ENCODE data around the gene MCC.

The MCC gene

DNA sequence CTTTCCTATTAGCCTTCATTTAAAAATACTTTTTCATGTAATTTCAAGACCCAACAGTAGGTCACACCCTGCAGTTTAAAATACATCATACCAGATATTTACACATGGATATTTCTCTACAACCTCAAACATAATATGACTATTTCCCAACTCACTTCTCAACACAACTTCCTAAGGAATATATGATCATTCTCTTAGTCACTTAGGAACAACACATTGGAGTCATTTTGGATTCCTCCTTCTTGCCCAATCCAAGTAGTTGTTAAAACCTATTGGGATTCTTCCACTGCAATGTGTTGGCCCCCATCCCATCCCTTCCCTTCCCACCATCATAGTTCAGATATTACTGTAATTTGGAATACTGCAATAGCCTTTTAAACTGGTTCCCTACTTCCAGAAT lies 366.2 kb downstream of the MCC start:
- ChIA-PET POLR2A (no interaction called here), CTCF (no interaction called here)

GRCh38 chr5:113119246-113119924 lies 368.9 kb downstream of the MCC start:
- DNase-seq (ENCODE audit: extremely low spot score), result no peak
- TF ChIP-seq TARDBP (IDR thresholded peaks at IDR 0.05) (no peak), ARNT (IDR thresholded peaks at IDR 0.05) (no peak), ZNF384 (IDR thresholded peaks at IDR 0.05) (no peak), NFRKB (IDR thresholded peaks at IDR 0.05) (no peak), LEF1 (IDR thresholded peaks at IDR 0.05; ENCODE audit: borderline replicate concordance) (no peak), ELF4 (IDR thresholded peaks at IDR 0.05) (no peak), SUZ12 (IDR thresholded peaks at IDR 0.05) (no peak), SP1 (IDR thresholded peaks at IDR 0.05) (no peak), L3MBTL2 (conservative IDR thresholded peaks at IDR 0.05) (no peak), FOXM1 (IDR thresholded peaks at IDR 0.05; ENCODE audit: borderline replicate concordance) (no peak), FOXK2 (IDR thresholded peaks at IDR 0.05) (no peak), BHLHE40 (IDR thresholded peaks at IDR 0.05; ENCODE audit: borderline replicate concordance) (no peak), FOXA1 (IDR thresholded peaks at IDR 0.05) (no peak), PKNOX1 (IDR thresholded peaks at IDR 0.05) (no peak)
- POLR2A ChIA-PET, result no interaction called here
- CTCF ChIA-PET, result no interaction called here

More for the DNA sequence above, 366.2 kb downstream of the MCC start:
- TF ChIP-seq BHLHE40 (IDR thresholded peaks at IDR 0.05; ENCODE audit: borderline replicate concordance) (no peak), ARNT (IDR thresholded peaks at IDR 0.05) (no peak), SUZ12 (IDR thresholded peaks at IDR 0.05) (no peak), ZNF384 (IDR thresholded peaks at IDR 0.05) (no peak), LEF1 (IDR thresholded peaks at IDR 0.05; ENCODE audit: borderline replicate concordance) (no peak), ELF4 (IDR thresholded peaks at IDR 0.05) (no peak), HDGF (IDR thresholded peaks at IDR 0.05; ENCODE audit: borderline replicate concordance) (no peak), SP1 (IDR thresholded peaks at IDR 0.05) (no peak), PKNOX1 (IDR thresholded peaks at IDR 0.05) (no peak), L3MBTL2 (conservative IDR thresholded peaks at IDR 0.05) (no peak), FOXK2 (IDR thresholded peaks at IDR 0.05) (no peak), FOXM1 (IDR thresholded peaks at IDR 0.05; ENCODE audit: borderline replicate concordance) (no peak), TARDBP (IDR thresholded peaks at IDR 0.05) (no peak), NFRKB (IDR thresholded peaks at IDR 0.05) (no peak), CTBP1 (IDR thresholded peaks at IDR 0.05; ENCODE audit: borderline replicate concordance) (no peak), FOXA1 (IDR thresholded peaks at IDR 0.05) (no peak)
- no peak for DNase-seq (ENCODE audit: extremely low spot score)

GRCh38 chr5:113118765-113119164 lies 369.5 kb downstream of the MCC start:
- TF ChIP-seq SUZ12 (IDR thresholded peaks at IDR 0.05), result no peak
- no peak for TF ChIP-seq LEF1 (IDR thresholded peaks at IDR 0.05; ENCODE audit: borderline replicate concordance)
- TF ChIP-seq SP1 (IDR thresholded peaks at IDR 0.05), result no peak
- no peak for TF ChIP-seq NFRKB (IDR thresholded peaks at IDR 0.05)
- TF ChIP-seq FOXM1 (IDR thresholded peaks at IDR 0.05; ENCODE audit: borderline replicate concordance), result no peak
- no peak for TF ChIP-seq ZNF384 (IDR thresholded peaks at IDR 0.05)
- TF ChIP-seq FOXK2 (IDR thresholded peaks at IDR 0.05), result no peak
- ChIA-PET CTCF (no interaction called here), POLR2A (no interaction called here)
- no peak for DNase-seq (ENCODE audit: extremely low spot score)

GRCh38 chr5:113118298-113118697 lies 370.0 kb downstream of the MCC start:
- ChIA-PET CTCF (no interaction called here), POLR2A (no interaction called here)
- DNase-seq (ENCODE audit: extremely low spot score), result no peak
- TF ChIP-seq ARNT (IDR thresholded peaks at IDR 0.05), result no peak
- no peak for TF ChIP-seq PKNOX1 (IDR thresholded peaks at IDR 0.05)
- no peak for TF ChIP-seq NFRKB (IDR thresholded peaks at IDR 0.05)
- no peak for TF ChIP-seq CTBP1 (IDR thresholded peaks at IDR 0.05; ENCODE audit: borderline replicate concordance)
- no peak for TF ChIP-seq HDGF (IDR thresholded peaks at IDR 0.05; ENCODE audit: borderline replicate concordance)
- no peak for TF ChIP-seq ELF4 (IDR thresholded peaks at IDR 0.05)
- no peak for TF ChIP-seq FOXK2 (IDR thresholded peaks at IDR 0.05)
- no peak for TF ChIP-seq TARDBP (IDR thresholded peaks at IDR 0.05)
- no peak for TF ChIP-seq ZNF384 (IDR thresholded peaks at IDR 0.05)
- TF ChIP-seq FOXM1 (IDR thresholded peaks at IDR 0.05; ENCODE audit: borderline replicate concordance), result no peak
- TF ChIP-seq LEF1 (IDR thresholded peaks at IDR 0.05; ENCODE audit: borderline replicate concordance), result no peak
- TF ChIP-seq BHLHE40 (IDR thresholded peaks at IDR 0.05; ENCODE audit: borderline replicate concordance), result no peak
- no peak for TF ChIP-seq SUZ12 (IDR thresholded peaks at IDR 0.05)

- DNase-seq (ENCODE audit: extremely low spot score), result no peak
- POLR2A ChIA-PET, result no interaction called here
- TF ChIP-seq SP1 (IDR thresholded peaks at IDR 0.05) (no peak), BHLHE40 (IDR thresholded peaks at IDR 0.05; ENCODE audit: borderline replicate concordance) (no peak), FOXA1 (IDR thresholded peaks at IDR 0.05) (no peak), SUZ12 (IDR thresholded peaks at IDR 0.05) (no peak), ARNT (IDR thresholded peaks at IDR 0.05) (no peak), PKNOX1 (IDR thresholded peaks at IDR 0.05) (no peak), LEF1 (IDR thresholded peaks at IDR 0.05; ENCODE audit: borderline replicate concordance) (no peak), TARDBP (IDR thresholded peaks at IDR 0.05) (no peak), FOXM1 (IDR thresholded peaks at IDR 0.05; ENCODE audit: borderline replicate concordance) (no peak), ELF4 (IDR thresholded peaks at IDR 0.05) (no peak), NFRKB (IDR thresholded peaks at IDR 0.05) (no peak), CTBP1 (IDR thresholded peaks at IDR 0.05; ENCODE audit: borderline replicate concordance) (no peak), FOXK2 (IDR thresholded peaks at IDR 0.05) (no peak), L3MBTL2 (conservative IDR thresholded peaks at IDR 0.05) (no peak), HDGF (IDR thresholded peaks at IDR 0.05; ENCODE audit: borderline replicate concordance) (no peak), ZNF384 (IDR thresholded peaks at IDR 0.05) (no peak)
- CTCF ChIA-PET, result no interaction called here
Measured at GRCh38 chr5:113117543-113118115, 370.6 kb downstream of the MCC start.
